Renal cortex interstitium (tissue), 11 donors: ENCODE data around the gene SNX19. TPM values are rescaled to one million over a fixed set of nuclear protein-coding genes. Genes with fewer than 3 reads are reported as not detected.
"Not testable (repeated sequence)": the region's sequence is repeated elsewhere in the genome, so short reads cannot be mapped to it uniquely, and the experiment has no call there.

Experiments used
- DNase-seq, 11 donors: peaks; one replicate each; pipeline ENCODE4 v3.0.0-alpha.2; 2013; ENCODE audit warnings: low read depth in 9 of 11, low spot score in 4 of 11; ENCODE audit errors: extremely low read depth in 1 of 11
- polyA plus RNA-seq, 3 donors: library from polyadenylated mRNA; unstranded; fragments of 120-200 nt; gene quantifications; one replicate each; pipeline ENCODE4 v1.2.1, GENCODE V29; 2013; ENCODE audit not compliant: insufficient read length in 3 of 3

The SNX19 gene
- polyA plus RNA-seq, 3 donors = 50.2 to 55.9 (median 50.2) TPM

GRCh38 chr11:130858215-130858614, 58.1 kb downstream of the SNX19 start:
- DNase-seq = no peak

GRCh38 chr11:130855707-130856106, 60.6 kb downstream of the SNX19 start:
- not testable (repeated sequence) for DNase-seq

GRCh38 chr11:130854483-130854882, 61.8 kb downstream of the SNX19 start:
- no peak for DNase-seq

GRCh38 chr11:130852589-130852988, 63.7 kb downstream of the SNX19 start:
- no peak for DNase-seq

- DNase-seq = no peak
Observed at GRCh38 chr11:130850185-130850944, 65.9 kb downstream of the SNX19 start.

- no peak for DNase-seq
Observed at GRCh38 chr11:130849215-130849568, 67.1 kb downstream of the SNX19 start.

- no peak for DNase-seq
Observed at GRCh38 chr11:130848361-130849214, 67.7 kb downstream of the SNX19 start.

GRCh38 chr11:130847517-130847916, 68.8 kb downstream of the SNX19 start:
- no peak for DNase-seq

GRCh38 chr11:130846606-130847005, 69.7 kb downstream of the SNX19 start:
- no peak for DNase-seq

- no peak for DNase-seq
Observed at GRCh38 chr11:130842001-130842400, 74.3 kb downstream of the SNX19 start.

GRCh38 chr11:130840679-130841078, 75.6 kb downstream of the SNX19 start:
- DNase-seq = no peak

GRCh38 chr11:130839981-130840666, 76.2 kb downstream of the SNX19 start:
- no peak for DNase-seq

- no peak for DNase-seq
Observed at GRCh38 chr11:130837194-130837593, 79.1 kb downstream of the SNX19 start.

GRCh38 chr11:130834886-130835285, 81.4 kb downstream of the SNX19 start:
- DNase-seq = no peak

- DNase-seq = no peak
Observed at GRCh38 chr11:130832566-130833425, 83.5 kb downstream of the SNX19 start.

GRCh38 chr11:130831976-130832375, 84.3 kb downstream of the SNX19 start:
- DNase-seq = no peak

GRCh38 chr11:130831506-130831905, 84.8 kb downstream of the SNX19 start:
- DNase-seq = no peak

- DNase-seq = no peak
Observed at GRCh38 chr11:130830566-130830965, 85.7 kb downstream of the SNX19 start.

GRCh38 chr11:130829920-130830511, 86.3 kb downstream of the SNX19 start:
- DNase-seq = no peak
